Measurements from ENCODE around the gene SLC35A3. TPM values are rescaled to one million over a fixed set of nuclear protein-coding genes. Genes with fewer than 3 reads are reported as not detected.

The SLC35A3 gene
- total RNA-seq, 1 donor from 2014 or later: 9.8 TPM

DNA sequence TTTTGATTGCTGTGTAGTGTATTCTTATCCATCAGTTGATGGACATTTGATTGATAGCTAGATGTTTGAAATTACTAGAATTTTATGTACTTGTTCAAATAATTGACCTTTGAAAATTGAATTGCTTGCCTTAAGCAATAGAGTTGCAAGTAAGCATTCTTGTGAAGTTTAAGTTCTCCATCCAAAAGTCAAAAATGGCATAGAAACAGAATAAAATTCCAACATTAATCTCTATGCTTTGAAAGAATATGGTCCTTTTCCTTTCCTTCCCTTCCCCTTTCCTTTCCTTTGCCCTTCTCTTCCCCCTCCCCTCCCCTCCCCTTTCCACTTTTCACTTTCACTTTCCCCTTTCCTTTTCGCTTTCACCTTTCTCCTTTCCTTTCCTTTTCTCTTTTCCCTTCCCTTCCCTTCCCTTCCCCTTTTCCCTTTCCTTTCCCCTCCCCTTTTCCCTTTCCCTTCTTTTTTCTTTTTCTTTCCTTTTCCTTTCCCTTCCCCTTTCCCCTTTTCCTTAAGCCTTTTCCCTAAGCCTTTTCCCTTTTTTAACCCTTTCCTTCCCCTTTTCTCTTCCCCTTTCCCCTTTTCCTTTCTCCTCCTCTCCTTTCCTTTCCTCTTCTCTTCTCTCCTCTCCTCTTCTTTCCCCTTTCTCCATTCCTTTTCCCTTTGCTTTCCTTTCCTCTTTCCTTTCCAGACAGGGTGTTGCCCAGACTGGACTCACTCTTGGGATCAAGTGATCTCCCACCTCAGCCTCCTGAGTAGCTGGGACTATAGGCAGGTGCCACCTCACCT lies 95.6 kb downstream of the SLC35A3 start:
- intact Hi-C loops (cut with DNase I): no loop called here
- DNase-seq (ENCODE audit: low spot score): no peak

- intact Hi-C loops (cut with DNase I): no loop called here
- no peak for DNase-seq (ENCODE audit: low spot score)
These were observed 96.1 kb downstream of the SLC35A3 start for GRCh38 chr1:100065969-100066227.

DNA sequence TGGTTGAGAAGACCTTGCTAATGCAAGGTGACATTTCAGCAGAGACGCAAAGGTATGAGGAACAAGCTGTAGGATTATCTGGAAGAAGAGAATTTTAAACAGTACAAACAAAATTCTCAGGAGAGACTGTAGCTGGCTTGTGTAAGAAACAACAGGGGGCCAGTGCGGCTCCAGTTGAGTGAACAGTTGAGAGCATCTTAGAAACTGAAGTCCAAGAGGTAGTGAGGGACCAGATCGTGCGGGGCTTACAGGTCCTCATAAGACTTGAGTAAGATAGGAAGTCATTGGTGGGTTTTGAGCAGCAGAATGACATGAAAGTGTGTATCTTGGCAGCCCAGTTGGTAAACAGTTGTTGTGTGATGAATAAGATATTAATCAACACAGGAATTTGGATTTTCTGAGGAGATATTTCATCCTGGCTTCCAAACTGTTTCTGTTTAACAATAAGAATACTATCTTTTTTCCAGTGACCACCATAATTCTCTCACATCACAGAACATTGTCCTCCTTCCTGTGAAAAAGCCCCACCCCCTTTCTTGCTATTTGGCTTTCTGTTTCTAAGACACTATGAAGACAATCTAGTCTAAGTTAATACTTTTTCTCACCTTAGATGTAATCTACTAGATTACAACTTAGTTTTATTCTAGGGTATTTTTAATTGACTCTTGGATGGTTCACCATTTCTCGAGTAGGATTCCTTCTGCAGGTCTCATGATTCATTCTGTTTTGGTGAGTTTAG lies 100.6 kb downstream of the SLC35A3 start:
- intact Hi-C loops (cut with DNase I): no loop called here
- no peak for DNase-seq (ENCODE audit: low spot score)

- intact Hi-C loops (cut with DNase I): no loop called here
- DNase-seq (ENCODE audit: low spot score): no peak
These were observed 103.7 kb downstream of the SLC35A3 start for GRCh38 chr1:100073531-100073930.

GRCh38 chr1:100074604-100075395 lies 105.0 kb downstream of the SLC35A3 start:
- DNase-seq (ENCODE audit: low spot score): no peak
- intact Hi-C loops (cut with DNase I): no loop called here

- intact Hi-C loops (cut with DNase I): no loop called here
- DNase-seq (ENCODE audit: low spot score): no peak
These were observed 106.0 kb downstream of the SLC35A3 start for GRCh38 chr1:100075773-100076172.

GRCh38 chr1:100076319-100076718 lies 106.5 kb downstream of the SLC35A3 start:
- intact Hi-C loops (cut with DNase I): no loop called here
- DNase-seq (ENCODE audit: low spot score): no peak

DNA sequence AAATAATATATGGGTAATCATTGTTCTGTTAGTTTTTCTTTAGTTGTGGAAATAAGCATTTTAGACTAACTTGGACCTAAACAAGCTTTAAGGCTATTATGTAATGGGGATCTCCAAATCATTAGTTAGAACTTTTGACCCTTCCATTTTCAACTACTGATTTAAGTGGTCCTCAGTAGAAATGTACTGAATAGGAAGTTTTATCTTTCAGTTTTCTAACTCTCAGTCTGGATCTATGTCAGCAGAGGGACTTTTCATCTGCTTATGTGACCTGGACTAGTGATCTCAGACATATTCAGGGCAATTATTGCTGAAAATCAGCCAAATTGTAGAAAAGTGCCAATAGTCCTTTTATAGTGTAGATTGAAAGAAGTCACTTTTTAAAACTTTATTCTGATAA lies 106.9 kb downstream of the SLC35A3 start:
- no peak for DNase-seq (ENCODE audit: low spot score)
- intact Hi-C loops (cut with DNase I): no loop called here

- intact Hi-C loops (cut with DNase I): no loop called here
- DNase-seq (ENCODE audit: low spot score): no peak
These were observed 107.7 kb downstream of the SLC35A3 start for GRCh38 chr1:100077531-100077930.

- intact Hi-C loops (cut with DNase I): no loop called here
- DNase-seq (ENCODE audit: low spot score): no peak
These were observed 110.5 kb downstream of the SLC35A3 start for GRCh38 chr1:100080331-100080730.

Other genes starting within 250 kb of the SLC35A3 start
- gene FRRS1, start 203.4 kb upstream of the SLC35A3 start, total RNA-seq: 4.0 TPM
- gene AGL, start 119.6 kb upstream of the SLC35A3 start, total RNA-seq: 39.5 TPM
- gene SASS6, start 162.9 kb downstream of the SLC35A3 start, total RNA-seq: 1.2 TPM
- 8.1 TPM for gene TRMT13, start 163.2 kb downstream of the SLC35A3 start, total RNA-seq
- 90.7 TPM for gene LRRC39, start 208.3 kb downstream of the SLC35A3 start, total RNA-seq